ENCODE measurements around the gene FRG2B. TPM values are rescaled to one million over a fixed set of nuclear protein-coding genes. Genes with fewer than 3 reads are reported as not detected.
"Not testable (repeated sequence)": the region's sequence is repeated elsewhere in the genome, so short reads cannot be mapped to it uniquely, and the experiment has no call there.

Gene FRG2B
- total RNA-seq, 1 experiment from 2014 or later = not detected

- Histone ChIP-seq H3F3A (ENCODE audit: insufficient read depth, low read depth) (no peaks in the 10 kb centered on the region), H3K4me1 (replicated peaks; ENCODE audit: insufficient read depth) (no peaks in the 10 kb centered on the region), H3K9me2 (ENCODE audit: insufficient read depth) (no peaks in the 10 kb centered on the region), H3K36me3 (ENCODE audit: low read depth) (no peaks in the 10 kb centered on the region), H3K4me2 (no peak overlapping the region), H2AFZ (no peak overlapping the region), H3K4me3 (no peak overlapping the region), H3K79me2 (ENCODE audit: low read depth) (no peaks in the 10 kb centered on the region), H4K20me1 (ENCODE audit: insufficient read depth) (no peaks in the 10 kb centered on the region), H3K27me3 (ENCODE audit: insufficient read depth, low read depth) (no peaks in the 10 kb centered on the region), H3K9me3 (ENCODE audit: insufficient read depth, low read depth) (no peaks in the 10 kb centered on the region), H3K27ac (no peak overlapping the region)
- intact Hi-C loops (cut with micrococcal nuclease; ENCODE audit: unreplicated experiment) = no loop called here
- no TSS peak for BruUV-seq (replicated peaks)
- no peak for TF ChIP-seq CTCF (conservative IDR thresholded peaks at IDR 0.05)
- no peak for TF ChIP-seq EZH2 (IDR thresholded peaks at IDR 0.05; ENCODE audit: low read depth)
- ChIA-PET CTCF (no interaction called here), POLR2A (ENCODE audit: unreplicated experiment) (no interaction called here)
- DNase-seq = no peak
Observed at GRCh38 chr10:133608855-133609254, 17.7 kb downstream of the FRG2B start.

- H3K4me2 ChIP-seq; intact Hi-C loops (cut with micrococcal nuclease; ENCODE audit: unreplicated experiment); H2AFZ ChIP-seq; BruUV-seq (replicated peaks); H3K27ac ChIP-seq; H3K9me3 ChIP-seq (ENCODE audit: insufficient read depth, low read depth); DNase-seq; CTCF ChIA-PET; H3K4me3 ChIP-seq; H4K20me1 ChIP-seq (ENCODE audit: insufficient read depth); H3K4me1 ChIP-seq (replicated peaks; ENCODE audit: insufficient read depth); H3K9me2 ChIP-seq (ENCODE audit: insufficient read depth); H3K36me3 ChIP-seq (ENCODE audit: low read depth); H3K27me3 ChIP-seq (ENCODE audit: insufficient read depth, low read depth); H3K79me2 ChIP-seq (ENCODE audit: low read depth); H3F3A ChIP-seq (ENCODE audit: insufficient read depth, low read depth); POLR2A ChIA-PET (ENCODE audit: unreplicated experiment): not testable (repeated sequence)
Observed at GRCh38 chr10:133603434-133603833, 23.2 kb downstream of the FRG2B start.

GRCh38 chr10:133600657-133601056 lies 25.9 kb downstream of the FRG2B start:
- intact Hi-C loops (cut with micrococcal nuclease; ENCODE audit: unreplicated experiment) = no loop called here
- no peak overlapping the region for H3K27ac ChIP-seq
- no peaks in the 10 kb centered on the region for H4K20me1 ChIP-seq (ENCODE audit: insufficient read depth)
- no peaks in the 10 kb centered on the region for H3K4me1 ChIP-seq (replicated peaks; ENCODE audit: insufficient read depth)
- no peak overlapping the region for H2AFZ ChIP-seq
- H3K27me3 ChIP-seq (ENCODE audit: insufficient read depth, low read depth) = 0 out of 2 replicates have a peak, but pooled peaks cover 8% of the 10 kb centered on the region
- H3K4me2 ChIP-seq = no peak overlapping the region
- no peaks in the 10 kb centered on the region for H3K79me2 ChIP-seq (ENCODE audit: low read depth)
- POLR2A ChIA-PET (ENCODE audit: unreplicated experiment) = no interaction called here
- H3K9me2 ChIP-seq (ENCODE audit: insufficient read depth) = no peaks in the 10 kb centered on the region
- no peaks in the 10 kb centered on the region for H3K9me3 ChIP-seq (ENCODE audit: insufficient read depth, low read depth)
- H3K36me3 ChIP-seq (ENCODE audit: low read depth) = no peaks in the 10 kb centered on the region
- no peak overlapping the region for H3K4me3 ChIP-seq
- H3F3A ChIP-seq (ENCODE audit: insufficient read depth, low read depth) = no peaks in the 10 kb centered on the region
- BruUV-seq (replicated peaks) = no TSS peak
- CTCF ChIA-PET = no interaction called here
- TF ChIP-seq CTCF (conservative IDR thresholded peaks at IDR 0.05) = no peak
- no peak for TF ChIP-seq EZH2 (IDR thresholded peaks at IDR 0.05; ENCODE audit: low read depth)
- DNase-seq = no peak

- H3K36me3 ChIP-seq (ENCODE audit: low read depth); H3F3A ChIP-seq (ENCODE audit: insufficient read depth, low read depth); H2AFZ ChIP-seq; BruUV-seq (replicated peaks); H3K9me3 ChIP-seq (ENCODE audit: insufficient read depth, low read depth); H3K27me3 ChIP-seq (ENCODE audit: insufficient read depth, low read depth); intact Hi-C loops (cut with micrococcal nuclease; ENCODE audit: unreplicated experiment); CTCF ChIA-PET; H3K4me3 ChIP-seq; H3K9me2 ChIP-seq (ENCODE audit: insufficient read depth); H3K79me2 ChIP-seq (ENCODE audit: low read depth); H3K27ac ChIP-seq; H4K20me1 ChIP-seq (ENCODE audit: insufficient read depth); DNase-seq; H3K4me1 ChIP-seq (replicated peaks; ENCODE audit: insufficient read depth); POLR2A ChIA-PET (ENCODE audit: unreplicated experiment); H3K4me2 ChIP-seq: not testable (repeated sequence)
Observed at GRCh38 chr10:133599869-133600268, 26.7 kb downstream of the FRG2B start.

Data from PC-9 (cell line).